Measurements from ENCODE around the gene ABO. TPM values are rescaled to one million over a fixed set of nuclear protein-coding genes. Genes with fewer than 3 reads are reported as not detected.
"Not testable (repeated sequence)": the region's sequence is repeated elsewhere in the genome, so short reads cannot be mapped to it uniquely, and the experiment has no call there.

ABO gene
- total RNA-seq, 1 experiment from 2014 or later: not detected

- in situ Hi-C loops (cut with HindIII; ENCODE audit: low sequenced_read_pairs): no loop called here
Observed at GRCh38 chr9:133233681-133234432, 41.1 kb downstream of the ABO start.

GRCh38 chr9:133231934-133232568 is 43.0 kb downstream of the ABO start:
- in situ Hi-C loops (cut with HindIII; ENCODE audit: low sequenced_read_pairs); DNase-seq (ENCODE audit: low spot score): not testable (repeated sequence)

More at GRCh38 chr9:133233681-133234432, 41.1 kb downstream of the ABO start:
- DNase-seq (ENCODE audit: low spot score): no peak

- in situ Hi-C loops (cut with HindIII; ENCODE audit: low sequenced_read_pairs); DNase-seq (ENCODE audit: low spot score): not testable (repeated sequence)
Observed at GRCh38 chr9:133230514-133230913, 44.5 kb downstream of the ABO start.

- no peak for DNase-seq (ENCODE audit: low spot score)
- in situ Hi-C loops (cut with HindIII; ENCODE audit: low sequenced_read_pairs): no loop called here
Observed at GRCh38 chr9:133230093-133230492, 44.9 kb downstream of the ABO start.

- DNase-seq (ENCODE audit: low spot score); in situ Hi-C loops (cut with HindIII; ENCODE audit: low sequenced_read_pairs): not testable (repeated sequence)
Observed at GRCh38 chr9:133228474-133229193, 46.4 kb downstream of the ABO start.

- in situ Hi-C loops (cut with HindIII; ENCODE audit: low sequenced_read_pairs); DNase-seq (ENCODE audit: low spot score): not testable (repeated sequence)
Observed at GRCh38 chr9:133227996-133228395, 47.0 kb downstream of the ABO start.

- DNase-seq (ENCODE audit: low spot score): no peak
- in situ Hi-C loops (cut with HindIII; ENCODE audit: low sequenced_read_pairs): no loop called here
Observed at GRCh38 chr9:133227242-133227860, 47.6 kb downstream of the ABO start.

- in situ Hi-C loops (cut with HindIII; ENCODE audit: low sequenced_read_pairs): no loop called here
- no peak for DNase-seq (ENCODE audit: low spot score)
Observed at GRCh38 chr9:133226219-133227171, 48.5 kb downstream of the ABO start.

- no peak for DNase-seq (ENCODE audit: low spot score)
- in situ Hi-C loops (cut with HindIII; ENCODE audit: low sequenced_read_pairs): no loop called here
Observed at GRCh38 chr9:133225171-133226011, 49.6 kb downstream of the ABO start.

GRCh38 chr9:133224762-133225161 is 50.2 kb downstream of the ABO start:
- in situ Hi-C loops (cut with HindIII; ENCODE audit: low sequenced_read_pairs): no loop called here
- DNase-seq (ENCODE audit: low spot score): no peak

GRCh38 chr9:133223159-133223756 is 51.7 kb downstream of the ABO start:
- DNase-seq (ENCODE audit: low spot score); in situ Hi-C loops (cut with HindIII; ENCODE audit: low sequenced_read_pairs): not testable (repeated sequence)

- DNase-seq (ENCODE audit: low spot score); in situ Hi-C loops (cut with HindIII; ENCODE audit: low sequenced_read_pairs): not testable (repeated sequence)
Observed at GRCh38 chr9:133221994-133222393, 53.0 kb downstream of the ABO start.

- no peak for DNase-seq (ENCODE audit: low spot score)
- in situ Hi-C loops (cut with HindIII; ENCODE audit: low sequenced_read_pairs): no loop called here
Observed at GRCh38 chr9:133221177-133221809, 53.7 kb downstream of the ABO start.

- in situ Hi-C loops (cut with HindIII; ENCODE audit: low sequenced_read_pairs); DNase-seq (ENCODE audit: low spot score): not testable (repeated sequence)
Observed at GRCh38 chr9:133218049-133218975, 56.7 kb downstream of the ABO start.

GRCh38 chr9:133217333-133217988 is 57.5 kb downstream of the ABO start:
- in situ Hi-C loops (cut with HindIII; ENCODE audit: low sequenced_read_pairs); DNase-seq (ENCODE audit: low spot score): not testable (repeated sequence)

Measured in G401 (cell line).